ENCODE data around the gene ESPL1.

ESPL1 gene

DNA sequence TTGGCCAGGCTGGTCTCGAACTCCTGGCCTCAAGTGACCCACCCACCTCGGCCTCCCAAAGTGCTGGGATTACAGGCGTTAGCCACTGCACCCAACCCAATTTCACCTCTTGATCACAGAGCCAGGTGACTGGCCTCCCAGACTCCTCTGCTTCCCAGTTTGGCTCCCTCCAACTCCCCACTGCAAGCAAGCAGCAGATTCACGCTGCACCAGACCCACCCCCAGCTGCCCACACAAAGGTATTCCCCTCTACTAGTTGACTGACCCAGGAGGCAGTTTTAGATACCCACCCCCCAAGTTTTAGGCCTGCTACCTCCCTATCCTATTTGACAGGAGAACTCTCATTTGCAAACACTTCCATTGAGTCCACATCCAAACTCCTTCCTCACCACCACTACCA lies 41.3 kb upstream of the ESPL1 start:
- H4K8ac ChIP-seq (ENCODE audit: low read depth, low read length): no peak overlapping the region
- no peak overlapping the region for H4K91ac ChIP-seq (ENCODE audit: low read depth, low read length, poor library complexity)
- H2BK120ac ChIP-seq (ENCODE audit: low read depth, low read length): no peak overlapping the region
- peak overlapping the region; percentile 82 for H2AK5ac ChIP-seq (ENCODE audit: low read depth, low read length)
- H2BK5ac ChIP-seq (ENCODE audit: low read length): no peak overlapping the region
- H3K9ac ChIP-seq (ENCODE audit: low read depth, low read length, poor library complexity): no peak overlapping the region
- no CpG with 5 or more reads among the region's 4 CpGs for WGBS, 2 donors (ENCODE audit: extremely low coverage in 2 of 2, insufficient read length in 2 of 2, insufficient replicate concordance in 1 of 2)
- H3K4me1 ChIP-seq (ENCODE audit: control insufficient read depth in 2 of 2, insufficient read depth in 1 of 2, low read depth in 1 of 2, low read length in 2 of 2): peaks cover 36 to 39% of the 10 kb centered on the region in 2 donors
- no peaks in the 10 kb centered on the region for H3K79me1 ChIP-seq (ENCODE audit: low read depth, low read length)
- no peak overlapping the region for H2AFZ ChIP-seq (ENCODE audit: low read length)
- DNase-seq (ENCODE audit: low spot score): no peak
- H3K4me2 ChIP-seq (ENCODE audit: insufficient read depth, low read length, poor library complexity, severe bottlenecking): no peak overlapping the region
- no peaks in the 10 kb centered on the region for H3K36me3 ChIP-seq (replicated peaks in 1 of 2; ENCODE audit: control insufficient read depth in 2 of 2, insufficient read depth in 2 of 2, low read length in 2 of 2)
- peaks cover 0 to 47% (median 4%) of the 10 kb centered on the region in 3 experiments for H3K27me3 ChIP-seq (ENCODE audit: control insufficient read depth in 3 of 3, insufficient read depth in 3 of 3, low read depth in 1 of 3, low read length in 3 of 3)
- H2BK15ac ChIP-seq (ENCODE audit: low read length): no peak overlapping the region
- no peaks in the 10 kb centered on the region for H3K9me3 ChIP-seq (replicated peaks in 1 of 2; ENCODE audit: control insufficient read depth in 2 of 2, insufficient read depth in 1 of 2, low read depth in 1 of 2, low read length in 2 of 2)
- no peak overlapping the region for H2BK12ac ChIP-seq (ENCODE audit: low read length)
- no peak overlapping the region for H3K14ac ChIP-seq (ENCODE audit: low read length)
- H3K27ac ChIP-seq (replicated peaks; ENCODE audit: low read length): no peak overlapping the region
- H3K4me3 ChIP-seq (ENCODE audit: low read length in 2 of 2): no peak overlapping the region
- no peak overlapping the region for H3K18ac ChIP-seq (ENCODE audit: low read length)
- no peak overlapping the region for H3K23ac ChIP-seq (ENCODE audit: low read depth, low read length, poor library complexity)
- H3K4ac ChIP-seq (ENCODE audit: low read length): no peak overlapping the region

DNA sequence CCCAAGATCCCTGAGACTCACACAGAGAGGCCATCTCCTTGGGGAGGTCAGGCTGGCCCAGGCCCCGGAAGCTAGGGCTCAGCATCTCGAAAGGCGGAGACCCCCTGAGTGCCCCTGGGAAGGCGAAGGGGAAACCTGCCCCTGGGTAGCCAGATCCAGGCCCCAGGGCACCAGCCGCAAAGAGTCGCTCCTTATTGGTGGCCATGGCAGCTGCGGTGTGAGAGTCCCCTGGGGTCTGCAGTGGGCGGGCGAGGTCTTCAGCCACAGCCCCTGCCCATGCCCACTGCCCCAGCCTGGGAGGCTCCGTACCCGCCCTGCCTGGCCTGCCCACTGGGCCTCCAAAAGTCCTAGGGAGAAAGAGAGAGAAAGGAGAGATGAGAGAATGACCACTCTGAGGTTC lies 40.8 kb upstream of the ESPL1 start:
- WGBS, 2 donors (ENCODE audit: extremely low coverage in 2 of 2, insufficient read length in 2 of 2, insufficient replicate concordance in 1 of 2): no CpG with 5 or more reads among the region's 11 CpGs
- no peaks in the 10 kb centered on the region for H3K79me1 ChIP-seq (ENCODE audit: low read depth, low read length)
- H3K27ac ChIP-seq (replicated peaks; ENCODE audit: low read length): no peak overlapping the region
- no peak overlapping the region for H2AFZ ChIP-seq (ENCODE audit: low read length)
- no peak overlapping the region for H2BK12ac ChIP-seq (ENCODE audit: low read length)
- no peak overlapping the region for H3K14ac ChIP-seq (ENCODE audit: low read length)
- H3K4me3 ChIP-seq (ENCODE audit: low read length in 2 of 2): no peak overlapping the region
- peak overlapping the region; percentile 82 for H2AK5ac ChIP-seq (ENCODE audit: low read depth, low read length)
- no peaks in the 10 kb centered on the region for H3K9me3 ChIP-seq (replicated peaks in 1 of 2; ENCODE audit: control insufficient read depth in 2 of 2, insufficient read depth in 1 of 2, low read depth in 1 of 2, low read length in 2 of 2)
- H4K8ac ChIP-seq (ENCODE audit: low read depth, low read length): no peak overlapping the region
- DNase-seq (ENCODE audit: low spot score): no peak
- H3K4ac ChIP-seq (ENCODE audit: low read length): no peak overlapping the region
- H2BK120ac ChIP-seq (ENCODE audit: low read depth, low read length): no peak overlapping the region
- peak overlapping the region; percentile 16 for H2BK15ac ChIP-seq (ENCODE audit: low read length)
- H3K4me2 ChIP-seq (ENCODE audit: insufficient read depth, low read length, poor library complexity, severe bottlenecking): no peak overlapping the region
- no peak overlapping the region for H3K18ac ChIP-seq (ENCODE audit: low read length)
- H3K9ac ChIP-seq (ENCODE audit: low read depth, low read length, poor library complexity): no peak overlapping the region
- no peak overlapping the region for H2BK5ac ChIP-seq (ENCODE audit: low read length)
- H4K91ac ChIP-seq (ENCODE audit: low read depth, low read length, poor library complexity): no peak overlapping the region
- H3K27me3 ChIP-seq (ENCODE audit: control insufficient read depth in 3 of 3, insufficient read depth in 3 of 3, low read depth in 1 of 3, low read length in 3 of 3): peaks cover 0 to 50% (median 4%) of the 10 kb centered on the region in 3 experiments
- peaks cover 34 to 37% of the 10 kb centered on the region in 2 donors for H3K4me1 ChIP-seq (ENCODE audit: control insufficient read depth in 2 of 2, insufficient read depth in 1 of 2, low read depth in 1 of 2, low read length in 2 of 2)
- H3K23ac ChIP-seq (ENCODE audit: low read depth, low read length, poor library complexity): no peak overlapping the region
- no peaks in the 10 kb centered on the region for H3K36me3 ChIP-seq (replicated peaks in 1 of 2; ENCODE audit: control insufficient read depth in 2 of 2, insufficient read depth in 2 of 2, low read length in 2 of 2)

DNA sequence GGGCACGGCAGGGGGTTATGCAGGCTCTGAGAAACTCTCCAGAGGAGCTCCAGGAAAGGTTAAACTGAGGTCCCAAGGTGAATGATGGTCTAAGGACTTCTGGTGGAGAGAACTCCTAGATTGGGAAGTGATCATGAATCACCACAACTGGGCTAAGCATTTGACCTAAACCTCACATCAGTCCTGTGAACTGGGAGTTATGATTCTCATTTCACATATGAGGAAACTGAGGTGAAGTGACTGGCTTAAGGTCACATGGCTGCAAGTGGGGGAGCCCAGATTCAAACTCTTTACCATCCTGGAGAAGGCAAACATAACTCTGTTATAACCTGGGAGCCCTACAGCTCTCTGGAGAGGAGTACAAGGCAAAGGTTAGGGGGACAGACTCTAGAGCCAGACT lies 40.3 kb upstream of the ESPL1 start:
- Histone ChIP-seq H3K4ac (ENCODE audit: low read length) (no peak overlapping the region), H4K8ac (ENCODE audit: low read depth, low read length) (no peak overlapping the region), H3K23ac (ENCODE audit: low read depth, low read length, poor library complexity) (no peak overlapping the region), H2BK120ac (ENCODE audit: low read depth, low read length) (no peak overlapping the region), H3K4me3 (ENCODE audit: low read length in 2 of 2) (no peak overlapping the region), H3K27ac (replicated peaks; ENCODE audit: low read length) (no peak overlapping the region), H3K79me1 (ENCODE audit: low read depth, low read length) (no peaks in the 10 kb centered on the region), H3K27me3 (ENCODE audit: control insufficient read depth in 3 of 3, insufficient read depth in 3 of 3, low read depth in 1 of 3, low read length in 3 of 3) (peaks cover 0 to 55% (median 4%) of the 10 kb centered on the region in 3 experiments), H3K36me3 (replicated peaks in 1 of 2; ENCODE audit: control insufficient read depth in 2 of 2, insufficient read depth in 2 of 2, low read length in 2 of 2) (no peaks in the 10 kb centered on the region), H3K4me1 (ENCODE audit: control insufficient read depth in 2 of 2, insufficient read depth in 1 of 2, low read depth in 1 of 2, low read length in 2 of 2) (peaks cover 35 to 37% of the 10 kb centered on the region in 2 donors), H2BK12ac (ENCODE audit: low read length) (no peak overlapping the region), H2BK5ac (ENCODE audit: low read length) (no peak overlapping the region), H3K9me3 (replicated peaks in 1 of 2; ENCODE audit: control insufficient read depth in 2 of 2, insufficient read depth in 1 of 2, low read depth in 1 of 2, low read length in 2 of 2) (no peaks in the 10 kb centered on the region), H3K14ac (ENCODE audit: low read length) (no peak overlapping the region), H2BK15ac (ENCODE audit: low read length) (no peak overlapping the region), H3K9ac (ENCODE audit: low read depth, low read length, poor library complexity) (no peak overlapping the region), H2AK5ac (ENCODE audit: low read depth, low read length) (no peak overlapping the region), H4K91ac (ENCODE audit: low read depth, low read length, poor library complexity) (no peak overlapping the region), H3K18ac (ENCODE audit: low read length) (no peak overlapping the region), H3K4me2 (ENCODE audit: insufficient read depth, low read length, poor library complexity, severe bottlenecking) (no peak overlapping the region), H2AFZ (ENCODE audit: low read length) (no peak overlapping the region)
- DNase-seq (ENCODE audit: low spot score): no peak
- no CpG with 5 or more reads among the region's 1 CpG for WGBS, 2 donors (ENCODE audit: extremely low coverage in 2 of 2, insufficient read length in 2 of 2, insufficient replicate concordance in 1 of 2)

DNA sequence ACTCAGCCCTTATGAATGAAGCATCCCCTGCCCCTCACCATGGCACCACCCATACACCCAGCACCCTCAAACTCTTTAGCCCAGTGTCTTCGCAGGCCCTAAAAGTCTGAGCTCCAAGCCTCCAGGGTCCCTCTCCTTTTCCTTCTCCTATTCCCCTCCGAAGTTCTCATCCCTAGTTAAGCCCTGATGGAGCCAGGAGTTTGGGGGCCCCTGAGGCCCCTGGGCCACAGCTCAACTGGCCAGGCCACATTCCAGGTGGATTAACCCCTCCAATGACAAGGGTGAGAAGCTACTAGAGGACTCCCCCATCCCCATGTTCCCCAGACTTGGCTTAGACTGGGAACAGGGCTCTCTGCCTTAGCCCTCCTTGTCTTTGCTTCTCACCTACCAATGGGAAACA lies 38.6 kb upstream of the ESPL1 start:
- no peak overlapping the region for H2AFZ ChIP-seq (ENCODE audit: low read length)
- peaks cover 36% of the 10 kb centered on the region in 2 donors for H3K4me1 ChIP-seq (ENCODE audit: control insufficient read depth in 2 of 2, insufficient read depth in 1 of 2, low read depth in 1 of 2, low read length in 2 of 2)
- H3K9ac ChIP-seq (ENCODE audit: low read depth, low read length, poor library complexity): peak overlapping the region; percentile 27
- peaks cover 0 to 69% (median 4%) of the 10 kb centered on the region in 3 experiments for H3K27me3 ChIP-seq (ENCODE audit: control insufficient read depth in 3 of 3, insufficient read depth in 3 of 3, low read depth in 1 of 3, low read length in 3 of 3)
- H2BK15ac ChIP-seq (ENCODE audit: low read length): peak overlapping the region; percentile 18
- no peak overlapping the region for H3K18ac ChIP-seq (ENCODE audit: low read length)
- H4K91ac ChIP-seq (ENCODE audit: low read depth, low read length, poor library complexity): no peak overlapping the region
- no peak overlapping the region for H3K4me2 ChIP-seq (ENCODE audit: insufficient read depth, low read length, poor library complexity, severe bottlenecking)
- no peak for DNase-seq (ENCODE audit: low spot score)
- H3K4ac ChIP-seq (ENCODE audit: low read length): no peak overlapping the region
- no CpG with 5 or more reads among the region's 2 CpGs for WGBS, 2 donors (ENCODE audit: extremely low coverage in 2 of 2, insufficient read length in 2 of 2, insufficient replicate concordance in 1 of 2)
- H3K27ac ChIP-seq (replicated peaks; ENCODE audit: low read length): no peak overlapping the region
- H3K9me3 ChIP-seq (replicated peaks in 1 of 2; ENCODE audit: control insufficient read depth in 2 of 2, insufficient read depth in 1 of 2, low read depth in 1 of 2, low read length in 2 of 2): no peaks in the 10 kb centered on the region
- no peak overlapping the region for H3K14ac ChIP-seq (ENCODE audit: low read length)
- H2BK120ac ChIP-seq (ENCODE audit: low read depth, low read length): no peak overlapping the region
- no peaks in the 10 kb centered on the region for H3K36me3 ChIP-seq (replicated peaks in 1 of 2; ENCODE audit: control insufficient read depth in 2 of 2, insufficient read depth in 2 of 2, low read length in 2 of 2)
- peak overlapping the region; percentile 30 for H2AK5ac ChIP-seq (ENCODE audit: low read depth, low read length)
- no peak overlapping the region for H3K4me3 ChIP-seq (ENCODE audit: low read length in 2 of 2)
- H2BK5ac ChIP-seq (ENCODE audit: low read length): no peak overlapping the region
- no peak overlapping the region for H2BK12ac ChIP-seq (ENCODE audit: low read length)
- no peaks in the 10 kb centered on the region for H3K79me1 ChIP-seq (ENCODE audit: low read depth, low read length)
- H4K8ac ChIP-seq (ENCODE audit: low read depth, low read length): no peak overlapping the region
- H3K23ac ChIP-seq (ENCODE audit: low read depth, low read length, poor library complexity): no peak overlapping the region

Data from neuronal stem cell (in vitro differentiated cells).